Stimulated activated CD8-positive, alpha-beta memory T cell treated with anti-CD3 and anti-CD28 coated beads, Interleukin-12 subunit alpha, Interleukin-12 subunit beta, amount 100 ng/mL, for 1 hour (primary cell): ENCODE results near the gene TRIM62.
"Not testable (repeated sequence)": the region's sequence is repeated elsewhere in the genome, so short reads cannot be mapped to it uniquely, and the experiment has no call there.

Source experiments
- DNase-seq: peaks from one replicate; pipeline ENCODE4 v3.0.0-alpha.2; 2020; ENCODE audit warnings: low read depth

Gene TRIM62

GRCh38 chr1:33132549-33132948 lies 49.3 kb downstream of the TRIM62 start:
- no peak for DNase-seq

- no peak for DNase-seq
These were observed 50.7 kb downstream of the TRIM62 start for GRCh38 chr1:33131191-33131590.

- no peak for DNase-seq
These were observed 51.5 kb downstream of the TRIM62 start for GRCh38 chr1:33130297-33130696.

GRCh38 chr1:33128781-33129180 lies 53.1 kb downstream of the TRIM62 start:
- no peak for DNase-seq

GRCh38 chr1:33127001-33127823 lies 54.6 kb downstream of the TRIM62 start:
- DNase-seq, result peak; percentile 98

- DNase-seq, result no peak
These were observed 55.3 kb downstream of the TRIM62 start for GRCh38 chr1:33126411-33127000.

- not testable (repeated sequence) for DNase-seq
These were observed 57.2 kb downstream of the TRIM62 start for GRCh38 chr1:33124647-33125046.

- no peak for DNase-seq
These were observed 58.6 kb downstream of the TRIM62 start for GRCh38 chr1:33123266-33123665.

GRCh38 chr1:33122483-33123178 lies 59.2 kb downstream of the TRIM62 start:
- DNase-seq, result no peak

GRCh38 chr1:33121728-33122127 lies 60.1 kb downstream of the TRIM62 start:
- no peak for DNase-seq

GRCh38 chr1:33120436-33121231 lies 61.2 kb downstream of the TRIM62 start:
- no peak for DNase-seq

GRCh38 chr1:33119532-33120217 lies 62.2 kb downstream of the TRIM62 start:
- DNase-seq, result no peak

GRCh38 chr1:33119050-33119449 lies 62.8 kb downstream of the TRIM62 start:
- DNase-seq, result no peak

GRCh38 chr1:33118274-33118673 lies 63.6 kb downstream of the TRIM62 start:
- no peak for DNase-seq

- no peak for DNase-seq
These were observed 64.3 kb downstream of the TRIM62 start for GRCh38 chr1:33117440-33118085.

- DNase-seq, result no peak
These were observed 69.9 kb downstream of the TRIM62 start for GRCh38 chr1:33111965-33112364.

- no peak for DNase-seq
These were observed 71.4 kb downstream of the TRIM62 start for GRCh38 chr1:33110477-33110876.

GRCh38 chr1:33100119-33100415 lies 81.8 kb downstream of the TRIM62 start:
- DNase-seq, result not testable (repeated sequence)

GRCh38 chr1:33099290-33100118 lies 82.3 kb downstream of the TRIM62 start:
- peak; percentile 43 for DNase-seq

- no peak for DNase-seq
These were observed 83.5 kb downstream of the TRIM62 start for GRCh38 chr1:33098371-33098770.
